ENCODE results near the gene MAP6D1. TPM values are rescaled to one million over a fixed set of nuclear protein-coding genes. Genes with fewer than 3 reads are reported as not detected.
A peak's percentile ranks its signal among the peaks of the same experiment; 100 is the strongest.

MAP6D1 gene
- total RNA-seq, 1 donor from 2014 or later = 0.90 TPM

GRCh38 chr3:183818706-183819624 lies 6.4 kb downstream of the MAP6D1 start:
- Mint-ChIP-seq H3K27me3 (ENCODE audit: unreplicated experiment) (peaks cover 24% of the 10 kb centered on the region), H3K36me3 (ENCODE audit: low read depth, unreplicated experiment) (peaks cover 12% of the 10 kb centered on the region), H3K4me3 (ENCODE audit: unreplicated experiment) (no peak overlapping the region), H3K27ac (ENCODE audit: unreplicated experiment) (peak overlapping the region; percentile 82), H3K9me3 (ENCODE audit: unreplicated experiment) (no peaks in the 10 kb centered on the region), H3K4me1 (ENCODE audit: unreplicated experiment) (peaks cover 2% of the 10 kb centered on the region)
- TF ChIP-seq CTCF (IDR thresholded peaks at IDR 0.05; ENCODE audit: unreplicated experiment) = no peak
- DNase-seq (ENCODE audit: low spot score) = no peak

- no peak for DNase-seq (ENCODE audit: low spot score)
- peaks cover 20% of the 10 kb centered on the region for H3K27me3 Mint-ChIP-seq (ENCODE audit: unreplicated experiment)
- H3K4me1 Mint-ChIP-seq (ENCODE audit: unreplicated experiment) = no peaks in the 10 kb centered on the region
- no peaks in the 10 kb centered on the region for H3K9me3 Mint-ChIP-seq (ENCODE audit: unreplicated experiment)
- H3K27ac Mint-ChIP-seq (ENCODE audit: unreplicated experiment) = no peak overlapping the region
- H3K36me3 Mint-ChIP-seq (ENCODE audit: low read depth, unreplicated experiment) = peaks cover 11% of the 10 kb centered on the region
- no peak for TF ChIP-seq CTCF (IDR thresholded peaks at IDR 0.05; ENCODE audit: unreplicated experiment)
- H3K4me3 Mint-ChIP-seq (ENCODE audit: unreplicated experiment) = no peak overlapping the region
Measured at GRCh38 chr3:183818041-183818620, 7.2 kb downstream of the MAP6D1 start.

- Mint-ChIP-seq H3K27ac (ENCODE audit: unreplicated experiment) (no peak overlapping the region), H3K4me3 (ENCODE audit: unreplicated experiment) (no peak overlapping the region), H3K27me3 (ENCODE audit: unreplicated experiment) (peaks cover 20% of the 10 kb centered on the region), H3K4me1 (ENCODE audit: unreplicated experiment) (no peaks in the 10 kb centered on the region), H3K36me3 (ENCODE audit: low read depth, unreplicated experiment) (peaks cover 16% of the 10 kb centered on the region), H3K9me3 (ENCODE audit: unreplicated experiment) (no peaks in the 10 kb centered on the region)
- TF ChIP-seq CTCF (IDR thresholded peaks at IDR 0.05; ENCODE audit: unreplicated experiment) = no peak
- no peak for DNase-seq (ENCODE audit: low spot score)
Measured at GRCh38 chr3:183817639-183818038, 7.7 kb downstream of the MAP6D1 start.

DNA sequence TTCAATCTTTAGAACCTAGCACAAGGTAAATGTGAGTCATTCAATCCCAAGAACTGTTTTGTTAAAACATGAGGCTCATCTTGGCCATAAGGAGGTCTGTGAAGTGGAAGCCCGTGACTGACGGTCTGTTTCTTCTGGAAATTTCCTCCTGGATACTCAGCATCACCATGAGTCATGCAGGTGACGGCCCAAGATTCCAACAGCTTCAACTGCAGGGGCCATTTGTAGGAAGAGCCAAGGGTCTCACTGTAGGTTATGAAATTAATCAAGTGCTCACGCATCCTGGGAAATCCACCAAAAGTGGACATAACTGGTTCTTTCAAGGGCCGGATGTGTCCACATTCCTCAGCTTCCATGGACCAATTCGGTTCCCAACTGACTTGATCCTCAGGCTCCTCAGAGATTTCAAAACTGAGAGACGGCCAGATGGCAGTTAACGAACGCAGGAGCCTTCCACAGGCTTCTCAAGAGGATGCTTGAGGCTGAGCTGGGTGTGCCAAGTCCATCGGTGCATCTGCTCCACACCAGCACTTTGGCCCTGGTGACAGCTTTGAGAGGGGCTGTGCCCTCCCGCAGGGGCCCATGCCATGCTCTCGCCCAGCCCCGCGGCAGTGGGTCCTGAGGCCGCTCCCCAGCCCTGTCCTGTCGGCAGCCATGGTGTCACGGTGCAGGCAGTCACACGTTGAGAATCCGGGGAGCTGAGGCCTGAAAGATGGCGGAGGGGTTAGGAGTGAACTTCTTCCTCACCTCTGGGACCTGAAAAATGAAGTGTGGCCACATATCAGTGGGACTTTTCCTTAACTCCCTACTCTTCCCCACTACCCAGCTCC lies 8.5 kb downstream of the MAP6D1 start:
- TF ChIP-seq CTCF (IDR thresholded peaks at IDR 0.05; ENCODE audit: unreplicated experiment) = no peak
- DNase-seq (ENCODE audit: low spot score) = no peak
- H3K4me1 Mint-ChIP-seq (ENCODE audit: unreplicated experiment) = no peaks in the 10 kb centered on the region
- H3K9me3 Mint-ChIP-seq (ENCODE audit: unreplicated experiment) = no peaks in the 10 kb centered on the region
- H3K36me3 Mint-ChIP-seq (ENCODE audit: low read depth, unreplicated experiment) = peaks cover 22% of the 10 kb centered on the region
- H3K4me3 Mint-ChIP-seq (ENCODE audit: unreplicated experiment) = no peak overlapping the region
- no peak overlapping the region for H3K27ac Mint-ChIP-seq (ENCODE audit: unreplicated experiment)
- H3K27me3 Mint-ChIP-seq (ENCODE audit: unreplicated experiment) = peaks cover 16% of the 10 kb centered on the region

Data from endothelial cell (in vitro differentiated cells).